BE2C (cell line): ENCODE data around the gene ZNRF3.

Experiments
- DNase-seq: peaks from one replicate; pipeline ENCODE4 v3.0.0-alpha.2; 2020
- H3K27me3 ChIP-seq: fragments of 250-450 bp; sonication (Bioruptor Pico); 2 replicates; pipeline ENCODE4 v1.5.1; 2020; ENCODE audit warnings: mild to moderate bottlenecking
- H3K36me3 ChIP-seq: fragments of 250-450 bp; sonication (Bioruptor Pico); 2 replicates; pipeline ENCODE4 v1.5.1; 2020; ENCODE audit warnings: mild to moderate bottlenecking
- H3K4me1 ChIP-seq: fragments of 250-450 bp; sonication (Bioruptor Pico); 2 replicates; pipeline ENCODE4 v1.5.1; 2020
- H3K4me3 ChIP-seq: 2 replicates; pipeline ENCODE4 v1.5.1; 2011; ENCODE audit warnings: low read depth, low read length
- H3K9me3 ChIP-seq: fragments of 250-450 bp; sonication (Bioruptor Pico); 2 replicates; pipeline ENCODE4 v1.5.1; 2020
- CTCF ChIP-seq: IDR thresholded peaks from 2 replicates; pipeline ENCODE4 v1.5.1; 2012; ENCODE audit warnings: mild to moderate bottlenecking, low read depth, low read length

The ZNRF3 gene

DNA sequence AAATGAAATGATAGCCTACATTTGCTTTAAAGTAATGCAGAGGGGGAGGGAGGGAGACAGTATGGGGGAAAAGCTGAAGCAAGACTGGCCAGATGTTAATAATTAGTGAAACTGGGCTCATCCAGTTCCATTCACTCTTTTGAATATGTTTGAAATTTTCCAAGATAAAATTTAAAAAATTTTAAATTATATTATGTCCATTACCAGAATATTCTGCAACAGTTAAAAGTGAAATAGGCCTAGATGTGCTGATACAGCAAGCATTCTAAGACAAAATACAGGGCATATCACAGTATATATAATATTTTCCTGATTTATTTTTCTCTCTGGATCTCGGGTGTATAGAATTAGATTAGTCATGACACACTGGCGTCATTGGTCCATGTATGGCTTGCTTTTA, 13.6 kb upstream of the ZNRF3 start:
- no peaks in the 10 kb centered on the region for H3K9me3 ChIP-seq
- no peak for DNase-seq
- no peaks in the 10 kb centered on the region for H3K27me3 ChIP-seq
- TF ChIP-seq CTCF: no peak
- no peaks in the 10 kb centered on the region; the same call in 1 of the 2 replicates for H3K4me1 ChIP-seq
- no peaks in the 10 kb centered on the region for H3K36me3 ChIP-seq
- no peak overlapping the region for H3K4me3 ChIP-seq

DNA sequence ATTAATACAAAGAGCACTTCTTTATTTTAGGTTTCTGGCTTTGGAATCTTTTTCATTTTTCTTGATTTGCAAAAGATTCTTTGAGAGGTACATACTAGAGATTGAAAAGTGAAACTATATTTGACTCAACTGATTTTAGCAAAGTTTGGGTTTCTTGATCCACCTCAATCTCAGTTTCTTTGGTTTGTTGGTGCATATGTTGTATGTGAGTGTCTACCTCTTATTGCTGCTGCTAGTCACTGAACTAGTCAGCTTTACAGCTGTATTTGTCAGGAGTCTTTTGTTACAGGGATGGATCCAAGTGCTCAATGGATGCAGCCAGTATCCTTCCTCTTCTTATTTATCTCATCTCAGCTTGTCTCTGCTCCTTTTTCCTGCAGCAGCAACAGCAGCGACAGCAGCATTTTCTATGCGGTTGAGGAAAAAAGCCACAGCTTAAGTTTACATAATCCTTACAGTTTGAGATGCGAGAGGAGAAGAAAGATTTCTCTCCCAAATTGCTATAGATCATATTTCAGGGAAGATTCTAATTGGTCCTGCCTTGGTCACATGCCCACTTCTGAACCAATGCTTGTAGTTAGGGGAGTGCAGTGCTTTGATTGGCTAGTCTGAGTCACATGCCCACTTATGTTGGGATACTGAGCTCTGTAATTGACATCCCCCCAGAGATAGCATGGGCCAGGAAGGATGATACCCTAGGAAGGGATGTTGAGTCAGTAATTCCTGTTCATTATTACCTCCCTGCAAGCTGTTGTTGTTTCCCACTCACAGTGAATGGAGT, 10.0 kb upstream of the ZNRF3 start:
- Histone ChIP-seq H3K36me3 (no peaks in the 10 kb centered on the region), H3K27me3 (no peaks in the 10 kb centered on the region), H3K4me3 (no peak overlapping the region), H3K9me3 (no peaks in the 10 kb centered on the region), H3K4me1 (no peaks in the 10 kb centered on the region; the same call in 1 of the 2 replicates)
- TF ChIP-seq CTCF: no peak
- DNase-seq: peak; percentile 25

DNA sequence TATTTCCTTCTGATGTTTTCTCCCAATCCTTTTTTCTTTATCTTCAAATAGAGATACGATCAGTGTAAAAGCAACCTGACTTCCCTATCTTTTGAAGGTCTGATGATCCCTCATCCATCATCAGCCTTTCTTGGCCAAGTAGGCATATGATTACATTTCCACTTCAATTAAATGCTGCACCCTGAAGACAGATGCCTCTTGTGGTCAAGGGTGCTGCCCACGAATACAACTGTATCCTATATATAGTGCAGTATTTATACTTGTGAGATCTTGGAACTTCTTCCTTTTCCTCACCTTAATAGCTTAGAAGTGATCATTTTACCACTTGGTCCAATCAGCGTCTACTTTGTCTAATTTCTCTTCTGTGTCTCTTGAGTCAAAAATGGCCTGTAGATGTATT, 9.3 kb upstream of the ZNRF3 start:
- no peaks in the 10 kb centered on the region for H3K36me3 ChIP-seq
- no peak for DNase-seq
- H3K4me1 ChIP-seq: no peaks in the 10 kb centered on the region; the same call in 1 of the 2 replicates
- H3K9me3 ChIP-seq: no peaks in the 10 kb centered on the region
- no peaks in the 10 kb centered on the region for H3K27me3 ChIP-seq
- TF ChIP-seq CTCF: no peak
- no peak overlapping the region for H3K4me3 ChIP-seq

GRCh38 chr22:28874811-28875320, 8.5 kb upstream of the ZNRF3 start:
- Histone ChIP-seq H3K9me3 (no peaks in the 10 kb centered on the region), H3K36me3 (no peaks in the 10 kb centered on the region), H3K4me1 (no peaks in the 10 kb centered on the region; the same call in 1 of the 2 replicates), H3K27me3 (no peaks in the 10 kb centered on the region), H3K4me3 (no peak overlapping the region)
- no peak for TF ChIP-seq CTCF
- no peak for DNase-seq

- no peak for DNase-seq
- TF ChIP-seq CTCF: no peak
- H3K9me3 ChIP-seq: no peaks in the 10 kb centered on the region
- H3K4me3 ChIP-seq: peak overlapping the region; percentile 63
- H3K36me3 ChIP-seq: no peaks in the 10 kb centered on the region
- H3K4me1 ChIP-seq: peaks cover 3% of the 10 kb centered on the region; the same call in 1 of the 2 replicates
- no peaks in the 10 kb centered on the region for H3K27me3 ChIP-seq
These were observed 861 bp upstream of the ZNRF3 start for GRCh38 chr22:28882545-28882877.

DNA sequence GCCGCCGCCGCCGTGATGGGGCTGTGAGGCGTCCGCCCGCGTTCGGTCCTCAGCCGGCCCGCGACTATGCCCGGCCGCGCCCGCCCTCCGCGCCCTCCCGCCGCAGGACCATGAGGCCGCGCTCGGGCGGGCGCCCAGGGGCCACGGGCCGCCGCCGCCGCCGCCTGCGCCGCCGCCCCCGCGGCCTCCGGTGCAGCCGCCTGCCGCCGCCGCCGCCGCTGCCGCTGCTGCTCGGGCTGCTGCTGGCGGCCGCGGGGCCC, 215 bp downstream of the ZNRF3 start:
- peaks cover 3% of the 10 kb centered on the region; the same call in 1 of the 2 replicates for H3K4me1 ChIP-seq
- TF ChIP-seq CTCF: no peak
- no peak for DNase-seq
- H3K36me3 ChIP-seq: no peaks in the 10 kb centered on the region
- no peaks in the 10 kb centered on the region for H3K9me3 ChIP-seq
- H3K27me3 ChIP-seq: no peaks in the 10 kb centered on the region
- peak overlapping the region; percentile 69 for H3K4me3 ChIP-seq
